ACHN (cell line): Measurements from ENCODE around the gene MSRB2.

Experiments used
- DNase-seq: peaks from one replicate; pipeline ENCODE4 v3.0.0-alpha.2; 2015
- in situ Hi-C: cut with HindIII; loops from 2 replicates; pipeline ENCODE4 v1.10.0; 2017; ENCODE audit warnings: low sequenced_read_pairs, low pct_ligation_motif_present, low pct_unique_long_range_greater_than_20kb

MSRB2 gene

DNA sequence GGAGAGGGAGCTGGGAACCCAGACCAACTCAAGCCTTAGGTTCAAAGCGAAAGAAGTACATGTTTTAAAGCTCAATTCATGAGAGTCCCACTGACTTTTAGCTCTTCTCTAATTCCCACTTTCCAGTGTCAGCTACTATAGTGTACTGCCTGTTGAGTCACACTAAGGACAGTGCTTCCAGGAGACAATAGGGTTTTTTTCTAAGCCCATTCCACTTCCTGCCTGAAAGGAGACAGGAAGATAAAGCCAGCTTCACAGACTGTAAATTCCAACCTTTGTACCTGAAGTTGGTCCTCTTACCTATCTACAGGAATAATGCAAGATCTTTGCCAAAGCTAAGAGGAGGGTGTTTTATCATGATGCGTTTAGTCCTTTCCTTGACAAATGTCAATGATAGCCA, 4.4 kb downstream of the MSRB2 start:
- in situ Hi-C loops: no loop called here
- DNase-seq: no peak

DNA sequence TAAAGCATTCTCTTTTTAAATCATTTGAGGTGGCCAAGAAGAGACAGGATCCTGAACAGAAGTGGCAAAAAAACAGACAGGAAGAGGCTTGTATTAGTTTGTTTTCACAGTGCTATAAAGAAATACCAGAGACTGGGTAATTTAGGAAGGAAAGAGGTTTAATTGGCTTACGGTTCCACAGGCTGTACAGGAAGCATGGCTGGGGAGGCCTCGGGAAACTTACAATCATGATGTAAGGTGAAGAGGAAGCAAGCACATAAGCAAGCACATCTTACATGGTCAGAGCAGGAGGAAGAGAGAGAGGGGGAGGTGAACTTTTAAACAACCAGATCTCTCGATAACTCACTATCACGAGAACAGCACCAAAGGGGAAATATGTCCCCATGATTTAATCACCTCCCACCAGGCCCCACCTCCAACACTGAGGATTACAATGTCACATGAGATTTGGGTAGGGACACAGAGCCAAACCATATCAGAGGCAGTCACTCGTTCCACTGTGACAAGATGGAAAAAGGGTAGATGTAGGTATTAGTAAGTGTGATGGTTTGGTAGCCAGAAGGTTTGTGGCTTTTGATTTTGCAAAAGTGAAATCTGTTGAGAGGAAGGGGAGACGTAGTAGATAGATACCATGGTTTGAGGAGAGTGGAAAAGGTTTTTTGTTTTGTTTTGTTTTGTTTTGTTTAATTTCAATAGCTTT, 5.1 kb downstream of the MSRB2 start:
- DNase-seq: no peak
- in situ Hi-C loops: no loop called here

GRCh38 chr10:23106331-23107072, 11.1 kb downstream of the MSRB2 start:
- in situ Hi-C loops: no loop called here
- no peak for DNase-seq

DNA sequence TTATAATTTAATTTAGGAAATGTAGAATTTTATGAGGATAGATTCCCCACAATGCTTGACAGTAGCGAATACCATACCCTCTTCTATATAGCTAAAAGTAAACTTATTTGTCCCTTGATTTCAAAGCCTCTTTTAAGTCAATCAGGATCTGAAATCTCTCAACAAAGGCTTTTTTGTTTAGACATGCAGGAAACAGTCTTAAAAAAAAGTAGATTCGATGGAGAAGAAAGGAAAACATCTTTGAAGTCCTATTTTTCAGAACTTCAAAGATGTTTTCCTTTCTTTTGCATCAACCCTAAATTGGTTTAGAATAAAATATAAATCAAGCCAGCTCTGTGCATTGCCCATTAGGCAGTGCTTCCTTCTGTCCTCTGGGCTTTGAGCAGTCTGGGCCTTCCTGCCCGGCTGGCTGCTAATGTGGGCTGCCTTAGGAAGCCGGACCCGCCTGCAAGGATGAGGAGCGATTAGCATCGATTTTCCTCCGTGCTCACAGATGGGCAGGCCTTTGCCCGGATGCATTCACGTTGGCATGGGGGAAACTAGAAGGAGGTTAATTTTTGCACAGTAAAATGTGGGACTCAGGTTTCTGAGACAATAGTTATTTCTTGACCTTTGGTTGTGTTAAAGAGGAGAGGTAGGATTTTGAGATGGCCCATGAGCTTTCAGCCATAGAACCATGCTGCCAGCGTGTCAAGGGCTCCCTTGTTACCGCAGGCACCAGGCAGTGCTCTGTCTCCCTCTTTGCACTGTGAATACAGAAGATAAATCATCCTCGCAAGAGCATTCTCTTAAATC, 15.5 kb downstream of the MSRB2 start:
- no peak for DNase-seq
- in situ Hi-C loops: no loop called here

- in situ Hi-C loops: no loop called here
These were observed 16.3 kb downstream of the MSRB2 start for GRCh38 chr10:23111517-23112286.

DNA sequence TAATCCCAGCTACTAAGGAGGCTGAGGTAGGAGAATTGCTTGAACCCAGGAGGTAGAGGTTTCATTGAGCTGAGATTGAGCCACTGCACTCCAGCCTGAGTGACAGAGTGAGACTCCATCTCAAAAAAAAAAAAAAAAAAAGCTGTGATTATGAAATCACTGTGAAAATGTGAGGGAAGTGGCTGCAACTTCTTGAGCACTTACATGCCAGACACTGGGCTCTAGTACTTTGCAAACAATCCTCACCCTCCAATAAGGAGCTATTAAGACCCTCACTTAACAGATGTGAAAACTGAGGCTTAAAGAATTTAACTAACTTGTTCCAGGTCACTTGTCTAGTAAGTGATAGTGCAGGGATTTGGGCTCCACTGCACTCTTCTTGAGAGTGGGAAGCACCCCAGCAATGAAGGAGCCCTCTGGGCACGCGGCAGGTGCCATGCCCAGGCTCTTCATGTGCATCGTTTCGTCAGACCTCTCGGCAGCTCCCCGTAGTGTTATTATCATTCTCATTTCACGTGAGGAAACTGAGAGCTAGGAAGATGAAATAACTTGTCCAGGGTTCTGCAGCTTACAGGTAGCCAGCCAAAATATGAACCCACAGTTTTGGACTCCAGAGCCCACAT, 19.0 kb downstream of the MSRB2 start:
- in situ Hi-C loops: no loop called here
- no peak for DNase-seq

More at GRCh38 chr10:23111517-23112286, 16.3 kb downstream of the MSRB2 start:
- DNase-seq: no peak

DNA sequence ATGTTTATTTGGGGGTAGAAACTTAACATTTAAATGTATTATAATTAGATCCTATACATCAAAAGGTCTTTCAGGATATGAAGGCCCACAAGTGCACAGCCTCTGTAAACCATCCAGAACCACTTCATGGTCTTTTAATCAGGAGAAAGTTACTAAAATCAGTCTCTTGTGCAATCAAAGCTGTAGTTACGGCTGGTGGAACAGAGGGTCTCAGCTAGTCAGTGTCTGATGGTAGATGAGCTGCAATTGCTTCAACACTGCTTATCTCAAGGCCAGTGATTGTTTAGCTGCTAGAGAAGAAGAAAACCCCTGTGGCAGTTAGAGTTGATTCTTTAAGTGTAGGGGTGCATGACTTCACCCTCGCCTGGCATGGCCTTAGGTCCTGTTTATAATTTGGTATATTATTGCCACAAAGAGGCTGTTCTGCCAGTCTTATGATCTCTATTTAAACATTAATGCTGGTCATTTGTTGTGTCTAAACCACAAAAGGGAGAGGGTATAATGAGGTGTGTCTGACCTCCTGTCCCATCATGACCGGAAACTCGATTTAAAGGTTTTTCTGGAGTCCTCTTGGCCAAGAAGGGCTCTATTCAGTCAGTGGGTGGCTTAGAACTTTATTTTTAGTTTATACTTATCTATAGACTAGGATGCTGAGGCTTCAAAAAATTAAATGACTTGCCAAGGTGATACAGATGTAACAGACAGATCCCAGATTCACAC, 21.3 kb downstream of the MSRB2 start:
- in situ Hi-C loops: no loop called here
- DNase-seq: no peak

GRCh38 chr10:23120001-23120934, 24.9 kb downstream of the MSRB2 start:
- in situ Hi-C loops: no loop called here
- DNase-seq: no peak

DNA sequence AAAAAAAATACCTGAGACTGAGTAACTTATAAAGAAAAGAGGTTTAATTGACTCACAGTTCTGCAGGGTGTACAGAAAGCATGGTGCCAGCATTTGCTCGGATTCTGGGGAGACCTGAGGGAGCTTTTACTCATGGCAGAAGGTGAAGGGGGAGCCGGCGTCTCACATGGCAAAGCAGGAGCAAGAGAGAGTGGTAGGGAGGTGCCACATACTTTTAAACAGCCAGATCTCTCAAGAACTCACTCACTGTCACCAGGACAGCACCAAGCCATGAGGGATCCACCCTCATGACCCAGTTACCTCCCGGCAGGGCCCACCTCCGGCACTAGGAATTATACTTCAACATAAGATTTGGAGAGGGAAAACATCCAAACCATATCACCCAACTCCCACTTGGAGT, 25.8 kb downstream of the MSRB2 start:
- no peak for DNase-seq
- in situ Hi-C loops: no loop called here

GRCh38 chr10:23136462-23136861, 41.1 kb downstream of the MSRB2 start:
- DNase-seq: no peak
- in situ Hi-C loops: no loop called here

DNA sequence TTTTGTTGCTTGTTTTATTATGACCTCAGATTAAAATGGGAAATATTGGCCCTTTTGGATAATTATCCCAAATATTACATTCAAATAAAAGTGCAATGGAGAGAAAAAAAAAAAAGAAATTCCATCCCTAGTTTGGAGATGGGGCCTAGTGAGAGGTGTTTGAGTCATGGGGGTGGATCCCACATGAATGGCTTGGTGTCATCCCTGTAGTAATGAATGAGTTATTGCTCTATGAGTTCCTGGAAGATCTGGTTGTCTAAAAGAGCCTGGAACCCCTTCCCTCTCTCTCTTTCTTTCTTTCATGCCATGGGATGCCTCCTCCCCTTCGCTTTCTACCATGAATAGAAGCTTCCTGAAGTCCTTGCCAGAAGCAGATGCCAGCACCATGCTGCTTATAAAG, 44.3 kb downstream of the MSRB2 start:
- in situ Hi-C loops: no loop called here
- DNase-seq: no peak

DNA sequence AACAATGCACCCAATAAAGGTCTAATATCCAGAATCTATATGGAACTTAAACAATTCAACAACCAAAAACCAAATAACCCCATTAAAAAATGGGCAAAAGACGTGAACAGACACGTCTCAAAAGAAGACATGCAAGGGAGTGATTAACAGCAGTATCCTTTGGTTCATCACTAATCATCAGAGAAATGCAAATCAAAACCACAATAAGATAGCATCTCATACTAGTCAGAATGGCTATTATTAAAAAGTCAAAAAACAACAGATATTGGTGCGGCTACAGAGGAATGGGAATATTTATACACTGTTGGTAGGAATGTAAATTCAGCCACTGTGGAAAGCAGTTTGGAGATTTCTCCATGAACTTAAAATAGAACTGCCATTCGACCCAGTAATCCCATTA, 46.6 kb downstream of the MSRB2 start:
- in situ Hi-C loops: no loop called here
- no peak for DNase-seq

GRCh38 chr10:23146258-23146657, 50.9 kb downstream of the MSRB2 start:
- in situ Hi-C loops: no loop called here
- DNase-seq: no peak

GRCh38 chr10:23147035-23147434, 51.7 kb downstream of the MSRB2 start:
- DNase-seq: no peak
- in situ Hi-C loops: no loop called here

- in situ Hi-C loops: no loop called here
- no peak for DNase-seq
These were observed 52.8 kb downstream of the MSRB2 start for GRCh38 chr10:23148214-23148613.

GRCh38 chr10:23150091-23150490, 54.7 kb downstream of the MSRB2 start:
- in situ Hi-C loops: no loop called here

GRCh38 chr10:23150610-23151009, 55.2 kb downstream of the MSRB2 start:
- no peak for DNase-seq
- in situ Hi-C loops: no loop called here

More at GRCh38 chr10:23150091-23150490, 54.7 kb downstream of the MSRB2 start:
- DNase-seq: no peak
